ENCODE results near the gene TIMM13.

DNA sequence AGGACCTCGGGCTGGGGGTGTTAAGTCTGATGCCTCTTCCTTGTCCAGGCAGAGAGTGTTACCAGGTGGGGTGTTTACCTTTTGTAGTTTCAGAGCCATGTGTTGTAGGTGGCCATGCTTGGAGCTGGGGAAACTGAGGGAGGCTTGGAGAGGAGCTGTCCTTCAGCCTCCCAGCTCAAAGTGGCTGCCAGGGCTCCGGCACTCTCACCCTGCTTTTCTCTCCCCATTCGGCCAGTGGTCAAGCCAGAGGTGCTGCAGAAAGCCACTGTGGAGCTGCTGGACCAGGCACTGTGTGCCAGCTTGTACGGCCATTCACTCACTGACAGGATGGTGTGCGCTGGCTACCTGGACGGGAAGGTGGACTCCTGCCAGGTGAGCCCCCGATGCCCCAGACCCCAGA, 17.4 kb downstream of the TIMM13 start:
- TF ChIP-seq POLR2AphosphoS5 (IDR thresholded peaks at IDR 0.05; ENCODE audit: borderline replicate concordance, low read depth, low read length), result no peak
- no peak for TF ChIP-seq EZH2 (IDR thresholded peaks at IDR 0.05)
